HG03457 (cell line): ENCODE results near the gene PIGU.
"Not testable (repeated sequence)": the region's sequence is repeated elsewhere in the genome, so short reads cannot be mapped to it uniquely, and the experiment has no call there.

Source experiments
- ATAC-seq: cut with Tn5 transposase; IDR thresholded peaks from one replicate; pipeline ENCODE4 v1.9.1; 2021; ENCODE audit warnings: moderate number of reproducible peaks; ENCODE audit not compliant: unreplicated experiment

PIGU gene, protein sequence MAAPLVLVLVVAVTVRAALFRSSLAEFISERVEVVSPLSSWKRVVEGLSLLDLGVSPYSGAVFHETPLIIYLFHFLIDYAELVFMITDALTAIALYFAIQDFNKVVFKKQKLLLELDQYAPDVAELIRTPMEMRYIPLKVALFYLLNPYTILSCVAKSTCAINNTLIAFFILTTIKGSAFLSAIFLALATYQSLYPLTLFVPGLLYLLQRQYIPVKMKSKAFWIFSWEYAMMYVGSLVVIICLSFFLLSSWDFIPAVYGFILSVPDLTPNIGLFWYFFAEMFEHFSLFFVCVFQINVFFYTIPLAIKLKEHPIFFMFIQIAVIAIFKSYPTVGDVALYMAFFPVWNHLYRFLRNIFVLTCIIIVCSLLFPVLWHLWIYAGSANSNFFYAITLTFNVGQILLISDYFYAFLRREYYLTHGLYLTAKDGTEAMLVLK

DNA sequence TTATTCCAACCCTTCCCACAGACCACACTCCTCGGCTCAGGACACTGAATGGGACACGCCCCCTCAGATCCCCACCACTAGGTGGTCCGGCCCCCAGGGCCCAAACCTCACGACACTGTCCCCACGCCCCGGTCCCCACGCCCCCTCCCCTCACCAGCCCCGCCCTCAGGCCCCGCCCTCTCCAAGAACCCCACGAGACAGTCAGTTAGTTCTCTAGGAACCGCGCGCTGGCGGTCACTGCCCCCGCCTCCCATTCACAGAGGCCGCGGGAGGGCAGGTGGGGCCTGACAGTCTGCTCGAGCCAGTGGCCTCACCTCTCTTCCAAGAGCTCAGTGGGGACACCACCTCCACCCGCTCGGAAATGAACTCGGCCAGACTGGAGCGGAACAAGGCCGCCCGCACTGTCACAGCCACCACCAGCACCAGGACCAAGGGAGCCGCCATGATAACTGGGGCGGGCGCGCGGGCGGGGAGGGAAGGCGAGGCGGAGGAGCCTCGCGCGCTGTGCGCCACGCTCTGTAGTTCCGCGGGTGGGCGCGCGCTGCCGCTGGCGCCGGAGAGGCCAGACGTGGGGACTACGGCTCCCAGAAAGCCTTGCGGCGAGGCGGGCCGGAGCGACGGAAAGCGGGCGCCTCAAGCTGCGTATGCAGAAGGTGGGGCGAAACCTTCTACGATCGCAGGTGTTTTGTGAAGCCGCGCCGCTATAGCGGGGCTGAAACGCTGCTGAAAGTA, at the start of gene PIGU:
TSS of gene PIGU (minus strand) at position 451 of the 732 bp plus-strand sequence. CDS start at position 444, 7 bp downstream.
- peak; percentile 95 for ATAC-seq

DNA sequence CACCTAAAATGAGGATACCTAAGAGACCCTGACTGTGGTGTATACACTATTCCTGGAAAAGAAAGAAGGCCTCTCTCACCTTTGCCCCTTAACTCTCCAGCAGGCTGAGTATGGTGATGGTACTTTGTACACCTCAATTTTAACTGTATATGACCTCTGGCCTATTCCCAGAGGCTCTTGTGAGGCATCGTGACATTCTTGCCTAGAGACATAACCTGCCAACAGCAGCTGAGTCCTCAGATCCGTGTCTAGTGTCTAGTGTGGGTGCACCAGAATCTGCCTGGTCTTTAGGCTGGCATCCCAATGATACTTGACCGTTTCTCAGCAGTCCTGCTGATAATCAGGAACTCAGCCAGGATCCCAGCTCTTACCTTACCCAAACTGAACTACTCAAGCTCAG, 47.3 kb upstream of the PIGU start:
- ATAC-seq, result no peak

DNA sequence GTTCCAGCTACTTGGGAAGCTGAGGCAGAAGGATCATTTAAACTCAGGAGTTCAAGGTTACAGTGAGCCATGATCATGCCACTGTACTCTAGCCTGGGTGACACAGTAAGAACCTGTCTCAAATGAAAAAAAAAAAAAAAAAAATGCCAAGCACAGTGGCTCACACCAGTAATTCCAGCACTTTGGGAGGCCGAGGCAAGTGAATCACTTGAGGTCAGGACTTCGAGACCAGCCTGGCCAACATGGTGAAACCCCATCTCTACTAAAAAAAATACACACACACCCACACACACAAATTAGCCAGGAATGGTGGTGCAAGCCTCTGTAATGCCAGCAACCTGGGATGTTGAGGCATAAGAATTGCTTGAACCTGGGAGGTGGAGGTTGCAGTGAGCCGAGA, 45.7 kb upstream of the PIGU start:
- ATAC-seq, result not testable (repeated sequence)

DNA sequence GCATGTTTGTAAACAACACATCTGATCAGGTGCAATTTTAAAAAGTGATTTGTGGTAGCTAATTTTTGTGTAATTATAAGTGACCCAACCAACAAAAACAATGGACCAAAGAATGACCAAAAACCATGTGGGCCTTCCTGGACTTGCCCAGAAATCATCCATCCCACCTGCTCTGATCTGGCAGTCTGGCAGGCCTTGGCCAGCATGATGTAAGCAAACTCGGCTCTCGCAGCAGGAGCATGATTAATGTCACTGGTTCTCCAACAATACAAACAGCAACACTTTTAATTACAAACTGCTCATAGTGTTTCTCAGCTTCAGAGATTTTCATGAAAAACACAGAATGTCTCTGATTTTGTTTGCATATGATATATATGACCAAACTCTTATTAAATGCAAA, 43.4 kb upstream of the PIGU start:
- no peak for ATAC-seq

DNA sequence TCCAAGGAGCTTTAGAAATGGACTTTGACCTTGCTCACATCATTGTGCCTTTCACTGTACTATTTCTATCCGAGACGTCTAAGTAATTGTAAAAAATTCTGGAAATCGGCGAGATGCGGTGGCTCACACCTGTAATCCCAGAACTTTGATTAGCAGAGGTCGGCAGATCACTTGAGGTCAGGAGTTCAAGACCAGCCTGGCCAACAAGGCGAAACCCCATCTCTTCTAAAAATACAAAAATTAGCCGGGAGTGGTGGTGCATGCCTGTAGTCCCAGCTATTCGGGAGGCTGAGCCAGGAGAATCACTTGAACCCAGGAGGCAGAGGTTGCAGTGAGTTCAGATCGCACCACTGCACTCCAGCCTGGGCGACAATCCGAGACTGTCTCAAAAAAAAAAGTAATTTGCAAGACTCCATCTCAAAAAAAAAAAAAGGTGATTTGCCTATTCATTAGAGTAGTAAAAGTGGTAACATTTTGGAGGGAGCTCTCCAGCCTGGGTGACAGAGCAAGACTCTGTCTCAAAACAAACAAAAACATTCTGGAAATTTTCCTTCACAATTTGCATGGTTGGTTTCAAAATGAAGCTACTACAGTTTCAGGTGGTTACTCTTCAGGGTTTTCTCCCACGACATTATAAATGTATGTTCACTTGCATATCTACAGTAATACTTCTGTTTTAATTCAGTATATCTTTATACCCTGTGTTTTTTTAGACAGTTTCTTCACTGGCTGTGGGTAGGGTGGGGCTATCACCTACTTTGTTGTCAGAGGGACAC, 42.5 kb upstream of the PIGU start:
- peak; percentile 81 for ATAC-seq

DNA sequence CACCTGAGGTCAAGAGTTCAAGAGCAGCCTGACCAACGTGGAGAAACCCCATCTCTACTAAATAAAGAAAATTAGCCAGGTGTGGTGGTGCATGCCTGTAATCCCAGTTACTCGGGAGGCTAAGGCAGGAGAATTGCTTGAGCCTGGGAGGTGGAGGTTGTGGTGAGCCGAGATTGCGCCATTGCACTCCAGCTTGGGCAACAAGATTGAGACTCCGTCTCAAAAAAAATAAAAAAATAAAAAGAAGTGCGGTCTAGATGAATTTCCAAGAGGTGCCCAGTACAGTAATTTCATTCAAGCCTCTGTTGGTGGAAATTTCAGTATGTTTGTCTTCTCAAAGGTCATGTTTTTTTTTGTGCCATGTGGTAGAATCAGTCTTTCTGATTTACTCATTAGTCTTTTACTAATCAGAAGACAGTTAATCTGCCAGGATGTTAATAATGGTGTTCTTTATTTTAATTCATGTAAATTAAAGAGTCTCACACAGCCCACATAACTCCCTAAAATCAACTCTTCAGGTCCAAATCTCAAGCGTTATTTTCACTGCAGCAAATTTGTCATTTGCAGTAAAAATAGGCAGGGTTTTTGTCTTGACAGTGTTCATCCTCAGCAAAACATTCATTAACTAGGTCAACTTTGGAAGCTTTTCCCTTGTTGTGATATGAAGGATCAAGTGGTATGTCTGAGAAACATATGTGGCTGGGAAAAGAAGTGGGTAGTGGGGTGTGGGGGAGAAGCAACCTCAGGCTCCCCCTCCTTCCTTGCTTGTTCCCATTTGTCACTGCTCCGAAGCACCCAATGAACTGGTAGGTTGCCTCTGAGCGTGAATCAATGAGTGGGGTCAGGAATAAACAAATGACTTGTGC, 40.6 kb upstream of the PIGU start:
- ATAC-seq, result no peak

DNA sequence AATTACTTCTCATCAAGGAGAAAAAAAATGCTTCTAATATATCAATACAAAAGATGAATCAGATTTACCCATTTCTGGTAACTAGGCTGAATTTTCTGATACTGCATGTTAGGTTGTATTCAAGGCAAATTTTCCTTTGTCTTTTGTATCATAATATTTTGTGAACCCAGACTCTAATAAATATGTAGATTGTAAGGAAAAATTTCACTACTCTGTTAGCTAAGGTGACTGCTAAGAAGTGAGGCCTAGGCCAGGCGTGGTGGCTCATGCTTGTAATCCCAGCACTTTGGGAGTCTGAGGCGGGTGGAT, 40.0 kb upstream of the PIGU start:
- ATAC-seq, result no peak

DNA sequence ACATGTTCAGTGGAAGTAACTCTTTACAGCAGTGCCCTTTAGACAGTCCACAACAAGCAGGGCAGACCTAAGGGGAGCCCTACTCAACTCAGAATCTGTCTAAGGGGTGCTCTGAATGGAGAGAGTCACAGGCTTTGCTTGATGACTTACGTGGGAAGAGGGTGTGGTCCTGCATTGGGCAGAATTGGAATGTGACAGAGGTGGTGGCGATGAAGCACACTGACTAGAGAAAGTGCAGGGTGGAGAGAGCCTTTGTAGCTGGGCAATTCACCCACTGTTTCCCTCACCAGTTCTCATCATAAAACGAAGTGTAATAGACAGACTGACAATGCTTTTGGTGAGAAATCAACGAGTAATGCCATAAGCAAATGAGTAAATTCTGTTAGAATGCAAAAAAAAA, 38.5 kb upstream of the PIGU start:
- ATAC-seq, result no peak

DNA sequence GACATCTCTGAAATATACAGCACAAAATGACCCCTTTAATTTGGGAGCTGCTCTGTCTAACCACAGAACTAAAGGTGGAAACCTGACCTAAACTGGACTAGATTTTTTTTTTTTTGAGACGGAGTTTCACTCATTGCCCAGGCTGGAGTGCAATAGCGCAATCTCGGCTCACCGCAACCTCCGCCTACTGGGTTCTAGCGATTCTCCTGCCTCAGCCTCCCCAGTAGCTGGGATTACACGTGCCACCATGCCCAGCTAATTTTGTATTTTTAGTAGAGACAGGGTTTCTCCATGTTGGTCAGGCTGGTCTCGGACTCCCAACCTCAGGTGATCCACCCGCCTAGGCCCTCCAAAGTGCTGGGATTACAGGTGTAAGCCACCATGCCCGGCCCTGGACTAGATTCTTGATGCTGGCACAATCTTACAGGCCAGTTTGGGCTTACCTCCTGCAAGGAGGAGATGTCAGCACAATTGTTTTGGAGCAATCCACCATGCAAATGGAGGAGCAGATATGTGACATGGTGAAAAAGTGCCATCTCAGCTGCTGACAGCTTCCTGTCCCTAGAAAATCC, 37.1 kb upstream of the PIGU start:
- ATAC-seq, result not testable (repeated sequence)

DNA sequence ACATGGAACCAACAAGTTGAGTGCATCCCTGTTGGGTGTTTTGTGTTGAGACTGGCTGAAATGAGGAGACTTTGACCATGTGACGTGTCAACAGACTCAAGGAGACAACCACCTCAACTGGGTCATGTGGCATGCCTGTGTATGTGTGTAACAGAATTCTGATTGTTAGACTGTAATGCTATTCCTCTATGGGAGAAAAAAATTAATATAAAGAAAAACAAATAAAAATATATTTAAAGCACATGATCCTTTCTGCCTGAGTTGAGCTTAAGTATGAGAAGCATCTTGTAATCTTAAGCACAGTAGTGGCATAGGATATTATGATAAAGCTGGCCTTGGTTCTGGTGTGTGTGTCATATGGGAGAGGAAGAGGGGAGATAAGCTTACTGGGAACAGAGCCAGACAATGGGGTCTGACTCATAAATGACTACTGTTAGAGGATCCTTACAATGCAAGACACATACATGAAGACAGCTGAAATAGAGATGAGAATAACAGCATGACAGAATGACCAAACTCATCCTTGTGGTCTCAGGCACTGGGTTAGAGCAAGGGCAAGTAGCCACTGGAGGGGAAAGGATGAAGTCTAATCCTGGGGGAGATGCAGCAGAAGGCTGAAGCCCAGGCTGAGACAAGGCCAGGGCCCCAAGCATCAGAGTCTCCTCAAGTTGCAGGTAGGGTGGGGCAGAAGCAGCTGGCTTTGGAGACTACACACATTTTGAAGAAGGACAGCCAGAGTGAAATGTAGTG, 36.5 kb upstream of the PIGU start:
- no peak for ATAC-seq

DNA sequence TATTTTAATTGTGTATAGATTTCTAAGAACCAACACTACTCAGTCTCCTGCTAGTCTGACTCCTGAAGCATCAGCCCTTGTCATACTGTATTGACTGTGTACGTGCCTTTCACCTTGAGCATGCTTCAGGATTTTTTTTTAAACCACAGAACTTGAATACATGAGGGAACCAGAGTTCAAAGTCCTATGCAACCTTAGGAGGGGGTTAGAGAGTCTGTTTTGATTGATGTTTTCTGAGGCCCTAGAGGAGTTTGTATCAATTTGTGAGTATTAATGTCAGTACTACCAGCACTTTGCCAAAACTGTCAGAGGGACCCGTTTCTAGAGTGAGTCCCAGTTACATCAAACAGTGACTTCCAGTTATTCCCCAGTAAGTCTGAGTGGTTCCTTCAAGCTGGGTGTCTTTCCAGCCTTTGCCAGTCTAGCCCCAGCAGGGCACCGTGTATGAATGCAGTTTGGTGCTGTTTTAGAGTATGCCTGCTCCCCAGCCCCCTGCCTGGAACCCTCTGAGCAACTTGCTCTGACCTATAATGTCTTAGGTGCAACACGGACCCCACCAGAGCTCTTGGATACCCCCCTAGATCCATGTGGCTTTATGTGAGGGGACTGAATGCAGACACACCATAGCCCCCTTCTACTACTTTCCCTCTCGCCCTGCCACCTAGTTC, 35.8 kb upstream of the PIGU start:
- no peak for ATAC-seq

DNA sequence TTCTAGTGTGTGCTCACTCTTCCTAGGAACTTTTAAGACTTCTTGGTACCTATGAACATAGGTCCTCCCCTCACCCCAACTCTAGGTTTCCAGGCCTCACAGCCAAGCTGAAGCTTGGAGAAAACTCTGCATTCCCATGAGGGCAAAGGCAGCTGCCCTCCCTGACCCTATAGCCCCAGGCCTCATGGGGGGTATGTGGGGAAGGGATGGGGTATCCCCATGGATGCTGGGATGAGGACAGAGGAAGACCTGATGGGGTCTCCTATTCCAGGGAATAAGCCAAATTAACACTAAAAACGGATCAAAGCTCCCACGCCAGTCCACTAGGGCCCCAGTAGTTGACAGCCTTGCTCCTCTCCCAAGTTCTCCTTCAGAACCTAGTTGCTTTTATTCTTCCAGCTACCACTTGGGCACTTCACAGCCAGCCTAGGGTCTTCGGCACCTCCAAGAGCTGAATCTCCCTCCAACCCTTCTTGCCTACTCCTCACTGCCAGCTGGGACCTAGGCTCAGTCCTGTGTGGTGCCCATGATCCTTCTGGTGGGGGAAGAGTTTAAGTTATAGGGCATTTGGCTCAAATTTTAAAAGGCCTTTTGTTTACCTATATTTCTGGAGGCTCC, 35.0 kb upstream of the PIGU start:
- no peak for ATAC-seq

DNA sequence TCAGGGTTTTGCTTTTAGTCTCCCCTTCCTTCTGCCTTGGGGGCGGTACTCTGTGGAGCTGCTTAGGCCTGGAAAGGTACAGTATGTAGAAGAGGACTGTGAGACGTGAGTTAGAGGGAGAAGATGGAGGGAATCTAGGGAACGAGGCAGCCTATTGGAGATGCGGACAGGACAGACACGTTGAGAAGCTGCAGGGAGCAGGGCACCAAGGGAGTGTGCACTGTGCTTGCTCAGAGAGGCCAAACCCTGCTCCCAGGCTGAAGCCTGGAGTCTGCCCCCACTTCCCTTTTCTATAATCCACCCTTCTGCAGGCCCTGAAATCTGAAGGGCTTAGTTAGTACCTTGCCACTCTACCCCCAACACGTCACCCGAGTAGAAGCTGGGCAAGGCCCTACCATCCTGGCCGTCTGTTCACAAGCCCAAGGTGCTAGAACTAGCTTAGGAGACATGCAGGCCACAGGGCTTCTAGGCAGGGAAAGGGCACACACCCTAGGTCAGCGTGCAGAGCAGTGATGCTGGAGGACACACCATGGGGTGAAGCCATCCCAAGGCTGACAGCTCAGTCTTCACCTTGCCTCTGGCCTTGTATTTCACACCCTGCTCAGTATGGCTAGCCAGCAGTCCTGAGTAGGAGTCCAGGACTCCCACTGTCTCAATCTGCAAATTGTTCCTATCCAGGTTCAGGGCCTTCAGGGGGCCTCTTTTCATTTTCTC, 34.1 kb upstream of the PIGU start:
- ATAC-seq, result no peak

DNA sequence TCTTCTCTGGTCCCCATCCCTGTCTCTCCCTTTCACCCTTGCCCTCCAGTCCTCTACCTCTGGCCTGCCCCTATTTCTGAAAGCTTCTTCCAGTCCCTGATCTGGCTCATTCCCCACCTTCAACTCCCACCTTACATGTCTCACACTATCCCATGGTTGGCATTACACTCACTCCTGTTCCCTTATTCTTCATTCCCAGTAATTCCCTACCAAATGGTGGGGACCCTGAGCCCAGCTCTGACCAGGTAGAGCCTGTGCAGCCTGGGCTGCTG, 33.6 kb upstream of the PIGU start:
- no peak for ATAC-seq

DNA sequence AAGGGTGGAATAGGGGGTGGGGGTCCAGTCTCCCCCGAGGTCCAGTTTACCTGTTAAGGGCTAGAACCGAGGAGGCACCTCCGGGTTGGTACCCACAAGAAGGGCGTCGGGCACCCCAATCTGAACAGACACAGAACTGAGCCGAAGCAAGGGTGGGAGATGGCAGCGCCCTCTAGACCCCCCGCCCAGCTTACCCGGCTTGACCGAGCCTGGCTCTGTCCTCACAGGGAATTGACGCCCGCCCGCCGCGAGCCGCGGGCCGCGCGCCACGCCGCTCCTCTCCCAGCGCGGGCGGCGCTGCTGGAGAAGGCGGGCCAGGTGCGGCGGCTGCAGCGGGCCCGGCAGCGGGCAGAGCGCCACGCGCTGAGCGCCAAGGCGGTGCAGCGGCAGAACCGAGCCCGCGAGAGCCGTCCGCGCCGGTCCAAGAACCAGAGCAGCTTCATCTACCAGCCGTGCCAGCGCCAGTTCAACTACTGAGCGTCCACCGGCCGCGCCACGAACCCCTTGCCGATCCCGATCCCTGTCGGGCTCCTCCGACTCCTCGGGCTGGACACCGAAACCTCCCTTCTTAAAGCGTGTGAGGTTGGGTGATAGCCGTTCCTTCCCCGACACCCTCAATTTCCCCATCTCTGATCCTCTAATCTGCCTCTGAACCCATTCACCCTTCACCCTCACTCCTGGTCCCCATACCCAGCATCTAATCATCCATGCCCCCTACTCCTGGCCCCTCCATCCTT, 33.1 kb upstream of the PIGU start:
- peak; percentile 27 for ATAC-seq

DNA sequence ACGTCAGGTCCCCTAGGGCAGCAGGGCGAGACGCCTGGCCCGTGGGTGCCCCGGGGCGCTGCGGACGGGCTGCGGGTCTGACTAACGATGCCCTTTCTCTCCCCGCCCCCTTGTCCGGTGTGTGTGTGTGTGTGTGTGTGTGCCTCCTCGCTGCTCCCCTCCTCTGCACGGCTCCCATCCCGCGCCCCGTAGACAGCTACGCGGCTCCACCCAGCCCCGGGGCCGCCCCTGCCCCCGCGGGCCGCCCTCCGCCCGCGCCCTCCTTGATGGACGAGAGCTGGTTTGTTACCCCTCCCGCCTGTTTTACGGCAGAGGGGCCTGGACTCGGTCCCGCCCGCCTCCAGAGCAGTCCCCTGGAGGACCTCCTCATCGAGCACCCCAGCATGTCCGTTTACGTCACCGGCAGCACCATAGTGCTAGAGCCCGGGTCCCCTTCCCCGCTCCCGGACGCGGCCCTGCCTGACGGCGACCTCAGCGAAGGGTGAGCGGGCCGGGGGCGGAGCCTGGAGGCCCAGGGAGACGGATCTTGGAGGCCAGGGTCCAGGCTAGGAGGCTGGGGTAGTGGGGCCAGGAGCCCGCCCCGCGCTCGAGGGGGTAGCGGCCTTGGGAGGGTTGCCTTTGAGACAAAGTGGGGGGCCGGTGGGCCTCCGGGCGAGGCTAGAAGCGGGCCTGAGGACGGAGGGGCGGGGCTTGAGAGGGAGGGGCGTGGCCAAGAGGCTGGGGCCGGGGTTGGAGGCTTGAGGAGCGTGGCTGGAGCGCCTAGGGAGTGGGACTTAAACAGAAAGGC, 32.3 kb upstream of the PIGU start:
- peak; percentile 39 for ATAC-seq

DNA sequence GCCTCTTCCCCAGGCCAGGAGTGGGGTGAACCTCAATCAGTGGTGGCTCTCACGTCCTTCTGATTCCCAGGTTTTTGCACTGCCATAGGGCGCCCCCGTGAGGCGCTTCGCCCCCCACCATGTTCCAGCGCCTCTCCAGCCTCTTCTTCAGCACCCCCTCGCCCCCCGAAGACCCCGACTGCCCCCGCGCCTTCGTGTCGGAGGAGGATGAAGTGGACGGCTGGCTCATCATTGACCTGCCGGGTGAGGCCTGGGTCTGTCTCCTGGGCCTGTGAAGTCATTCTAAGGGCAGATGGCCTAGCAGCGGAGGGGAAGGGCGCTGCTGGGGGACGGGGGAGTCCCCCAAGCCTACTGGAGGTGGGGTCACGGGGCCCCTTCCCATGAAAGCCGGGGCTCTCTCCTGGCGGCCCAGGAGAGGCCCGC, 31.7 kb upstream of the PIGU start:
- ATAC-seq, result peak; percentile 7
